GM12878 (cell line): Measurements from ENCODE around the gene ZNF264. TPM values are rescaled to one million over a fixed set of nuclear protein-coding genes. Genes with fewer than 3 reads are reported as not detected.
"Not testable (repeated sequence)": the region's sequence is repeated elsewhere in the genome, so short reads cannot be mapped to it uniquely, and the experiment has no call there.

Source experiments
- ATAC-seq: fragments of 200-7000 bp; cut with Tn5 transposase; 3 replicates; pipeline ENCODE4 v1.9.1; 2020; ENCODE audit warnings: mild to moderate bottlenecking, moderate library complexity
- BruUV-seq: library from RNA; stranded (reverse); fragments of 400-500 nt; replicated peaks from 2 replicates; lab custom pipeline; 2021; lab: Mats Ljungman, UMichigan
- CTCF ChIA-PET: fragments of 300-600 bp; sonication (Branson Sonifier 250); formaldehyde crosslinking; extraction: SDS; loops from one replicate; lab custom pipeline; 2021; ENCODE audit warnings: inconsistent platforms; lab: Yijun Ruan, JAX
- POLR2A ChIA-PET: fragments of 350-600 bp; formaldehyde crosslinking; extraction: SDS; loops from one replicate; lab custom pipeline; 2021; ENCODE audit warnings: inconsistent platforms; lab: Charles Lee
- RAD21 ChIA-PET: fragments of 300-600 bp; sonication (Branson Sonifier 250); formaldehyde crosslinking; loops from one replicate; lab custom pipeline; 2023; ENCODE audit warnings: antibody characterized with exemption; ENCODE audit not compliant: unreplicated experiment; lab: Charles Lee
- SMC1A ChIA-PET: fragments of 300-600 bp; sonication (Branson Sonifier 250); formaldehyde crosslinking; loops from one replicate; lab custom pipeline; 2023; ENCODE audit not compliant: unreplicated experiment, uncharacterized antibody; lab: Charles Lee
- DNase-seq: peaks from one replicate; pipeline ENCODE4 v3.0.0-alpha.2; 2011; ENCODE audit warnings: low read depth, low spot score
- FAIRE-seq: peaks from 3 replicates; lab custom pipeline; 2011; peaks lifted over from hg19 to GRCh38; lab: Jason Lieb, UNC
- H2AFZ ChIP-seq: 2 replicates; pipeline ENCODE4 v1.6.0; 2011; ENCODE audit warnings: low read depth, low read length, control low read depth; ENCODE audit not compliant: control insufficient read depth
- H3K27ac ChIP-seq: 2 replicates; pipeline ENCODE4 v1.5.1; 2011; ENCODE audit warnings: control low read depth; ENCODE audit not compliant: control insufficient read depth, insufficient read depth
- H3K27me3 ChIP-seq, 2 experiments: replicated peaks in 1 of 2; 2 replicates each; pipeline versions ENCODE4 v1.6.0 to v1.6.1; 2011; ENCODE audit warnings: low read length in 1 of 2; ENCODE audit not compliant: control insufficient read depth in 2 of 2, insufficient read depth in 2 of 2
- H3K36me3 ChIP-seq, 2 experiments: 2 replicates each; pipeline ENCODE4 v1.5.1; 2011; ENCODE audit warnings: low read length in 1 of 2; ENCODE audit not compliant: control insufficient read depth in 2 of 2, insufficient read depth in 2 of 2
- H3K4me1 ChIP-seq: 2 replicates; pipeline ENCODE4 v1.6.1; 2011; ENCODE audit warnings: mild to moderate bottlenecking, low read length, moderate library complexity, mixed read lengths; ENCODE audit not compliant: control insufficient read depth, insufficient read depth
- H3K4me2 ChIP-seq: 2 replicates; pipeline ENCODE4 v1.6.0; 2011; ENCODE audit warnings: control low read depth; ENCODE audit not compliant: control insufficient read depth, insufficient read depth
- H3K4me3 ChIP-seq: fragments of 200-600 bp; sonication (generic); 2 replicates; pipeline ENCODE4 v1.5.1; 2016
- H3K79me2 ChIP-seq: 2 replicates; pipeline ENCODE4 v1.6.0; 2011; ENCODE audit warnings: low read length; ENCODE audit not compliant: control insufficient read depth, insufficient read depth
- H3K9ac ChIP-seq: 2 replicates; pipeline ENCODE4 v1.8.0; 2011; ENCODE audit warnings: low read length, control low read depth, mixed read lengths; ENCODE audit not compliant: control insufficient read depth, insufficient read depth
- H3K9me3 ChIP-seq: replicated peaks from 3 replicates; pipeline ENCODE4 v1.5.1; 2011; ENCODE audit warnings: mild to moderate bottlenecking, low read length; ENCODE audit not compliant: control insufficient read depth, insufficient read depth
- H4K20me1 ChIP-seq: 2 replicates; pipeline ENCODE4 v1.6.0; 2011; ENCODE audit not compliant: control insufficient read depth, insufficient read depth
- CEBPB ChIP-seq, 2 experiments: fragments of 150-350 bp in 1 of 2; IDR thresholded peaks; 2 replicates each; pipeline ENCODE4 v1.6.1; 2012 to 2014; ENCODE audit warnings: low read depth in 2 of 2, low read length in 2 of 2, borderline replicate concordance in 1 of 2, inconsistent platforms in 1 of 2
- KAT2A ChIP-seq: conservative IDR thresholded peaks from 2 replicates; pipeline ENCODE4 v1.6.1; 2011; ENCODE audit warnings: low read depth, low read length; ENCODE audit not compliant: control insufficient read depth
- LARP7 ChIP-seq: fragments of 450-650 bp; IDR thresholded peaks from 2 replicates; pipeline ENCODE4 v1.6.1; 2017; ENCODE audit warnings: mild to moderate bottlenecking
- SIX5 ChIP-seq: IDR thresholded peaks from 2 replicates; pipeline ENCODE4 v1.6.1; 2011; ENCODE audit warnings: mild to moderate bottlenecking, low read depth, low read length, moderate library complexity; ENCODE audit not compliant: severe bottlenecking
- WGBS: methylation state at CpG from one replicate; pipeline ENCODE4 v1.1.6; 2016; ENCODE audit warnings: low lambda C conversion rate; ENCODE audit not compliant: insufficient replicate concordance, insufficient coverage; ENCODE audit errors: missing lambda C conversion rate; 5-methylcytosine and 5-hydroxymethylcytosine counted together
- in situ Hi-C: fragments of 300-500 bp; cut with MboI; formaldehyde crosslinking; loops from 9 replicates; pipeline ENCODE4 v1.14.3; 2018; ENCODE audit warnings: mixed read lengths
- intact Hi-C: fragments of 100-400 bp; cut with micrococcal nuclease; formaldehyde crosslinking; loops from one replicate; pipeline ENCODE4 v1.14.2; 2022; ENCODE audit not compliant: unreplicated experiment
- polyA plus RNA-seq, 11 experiments: library from polyadenylated mRNA; depleted of rRNA in 4 of 11; unstranded in 6 of 11; stranded (reverse) in 5 of 11; fragments of >200 nt; fragmentation: Nextera tagmentation in 4 of 11; fragmentation: Illumina TruSeq in 1 of 11; extraction: Ambion mirVana in 4 of 11; extraction: Trizol in 1 of 11; gene quantifications; 1 replicate in 1 of 11; 2 replicates in 10 of 11; pipeline versions ENCODE4 v1.2.1 to v1.2.3, GENCODE V29; 2011 to 2016; ENCODE audit warnings: inconsistent platforms in 2 of 11, missing spikeins in 2 of 11, low read depth in 1 of 11
- total RNA-seq, 4 experiments: library from RNA; depleted of rRNA in 3 of 4; stranded (reverse); fragments of >200 nt in 3 of 4; fragmentation: Illumina TruSeq in 1 of 4; extraction: Trizol in 1 of 4; gene quantifications; 2 replicates each; pipeline versions ENCODE4 v1.2.1 to v1.2.3, GENCODE V29; 2013 to 2021

ZNF264 gene
- total and polyA plus RNA-seq, 10 of the 15 experiments (the other 5 are each of a cell fraction or from before 2014, with no cell fraction given): 0.76 to 22.9 (median 9.4) TPM

- CTCF ChIA-PET: no interaction called here
These were observed 58.0 kb downstream of the ZNF264 start for GRCh38 chr19:57249329-57249728.

GRCh38 chr19:57253767-57254166, 62.5 kb downstream of the ZNF264 start:
- H3K4me1 ChIP-seq, DNase-seq, CTCF ChIA-PET, H3K4me2 ChIP-seq, H4K20me1 ChIP-seq, in situ Hi-C loops, H3K4me3 ChIP-seq, H3K27me3 ChIP-seq, H3K79me2 ChIP-seq, H3K27ac ChIP-seq, POLR2A ChIA-PET, FAIRE-seq, ATAC-seq, H2AFZ ChIP-seq, SMC1A ChIA-PET, intact Hi-C loops, RAD21 ChIA-PET, H3K9me3 ChIP-seq, BruUV-seq, H3K9ac ChIP-seq: not testable (repeated sequence)
- peaks cover 7 to 15% of the 10 kb centered on the region in 2 experiments for H3K36me3 ChIP-seq
- WGBS: 98% methylated on average over 11 of the region's 11 CpGs

More at GRCh38 chr19:57249329-57249728, 58.0 kb downstream of the ZNF264 start:
- RAD21 ChIA-PET: no interaction called here
- Histone ChIP-seq H3K79me2 (no peaks in the 10 kb centered on the region), H3K4me2 (no peak overlapping the region), H3K27ac (no peak overlapping the region), H2AFZ (no peak overlapping the region), H3K36me3 (peaks cover 9 to 15% of the 10 kb centered on the region in 2 experiments), H3K4me3 (no peak overlapping the region), H3K4me1 (no peaks in the 10 kb centered on the region), H3K9me3 (no peaks in the 10 kb centered on the region; the same call in 2 of the 3 replicates), H4K20me1 (no peaks in the 10 kb centered on the region), H3K27me3 (no peaks in the 10 kb centered on the region), H3K9ac (no peak overlapping the region)
- no peak for TF ChIP-seq CEBPB (IDR thresholded peaks at IDR 0.05; ENCODE audit: borderline replicate concordance in 1 of 2, low read depth in 2 of 2, low read length in 2 of 2)
- TF ChIP-seq KAT2A: no peak
- TF ChIP-seq SIX5: no peak
- TF ChIP-seq LARP7: no peak
- FAIRE-seq: no peak
- no peak for DNase-seq
- WGBS: 58% methylated on average over 1 of the region's 1 CpG
- POLR2A ChIA-PET: no interaction called here
- no peak for ATAC-seq
- no TSS peak for BruUV-seq
- SMC1A ChIA-PET: no interaction called here
- intact Hi-C loops: no loop called here
- in situ Hi-C loops: no loop called here
